ENCODE data around the gene SULT1A2. TPM values are rescaled to one million over a fixed set of nuclear protein-coding genes. Genes with fewer than 3 reads are reported as not detected.
"Not testable (repeated sequence)": the region's sequence is repeated elsewhere in the genome, so short reads cannot be mapped to it uniquely, and the experiment has no call there.

The SULT1A2 gene
- total RNA-seq, 1 donor from 2014 or later = not detected

- H3K4me3 ChIP-seq; intact Hi-C loops (cut with DNase I); H3K9me3 ChIP-seq; H3K36me3 ChIP-seq; DNase-seq (ENCODE audit: extremely low spot score in 2 of 2); H3K27me3 ChIP-seq; H3K27ac ChIP-seq; H3K4me1 ChIP-seq: not testable (repeated sequence)
Observed at GRCh38 chr16:28612359-28613280, 15.8 kb upstream of the SULT1A2 start.

GRCh38 chr16:28610595-28611191 is 13.8 kb upstream of the SULT1A2 start:
- H3K27me3 ChIP-seq = no peaks in the 10 kb centered on the region
- no peaks in the 10 kb centered on the region for H3K36me3 ChIP-seq
- no peak overlapping the region for H3K27ac ChIP-seq
- no peaks in the 10 kb centered on the region for H3K9me3 ChIP-seq
- TF ChIP-seq POLR2A (IDR thresholded peaks at IDR 0.05) = no peak
- no peak for TF ChIP-seq POLR2AphosphoS5 (IDR thresholded peaks at IDR 0.05; ENCODE audit: insufficient read depth in 1 of 2, low read depth in 1 of 2)
- no peak for TF ChIP-seq CTCF (IDR thresholded peaks at IDR 0.05)
- peak in 1 of 2 donors; percentile 92 for DNase-seq (ENCODE audit: extremely low spot score in 2 of 2)
- intact Hi-C loops (cut with DNase I) = no loop called here
- peaks cover 9% of the 10 kb centered on the region for H3K4me1 ChIP-seq
- H3K4me3 ChIP-seq = no peak overlapping the region

GRCh38 chr16:28609631-28610594 is 13.1 kb upstream of the SULT1A2 start, which contains the start of gene SULT1A1:
TSS of gene SULT1A1 (minus strand) at chr16:28610044. CDS start at chr16:28608855, 1,189 bp downstream.
- DNase-seq (ENCODE audit: extremely low spot score in 2 of 2) = peak in 1 of 2 donors; percentile 91
- H3K27ac ChIP-seq = no peak within 1 kb of the TSS
- H3K9me3 ChIP-seq = no peaks in the 10 kb centered on the region
- peak within 1 kb of the TSS in 1 of 2 donors; percentile 18 for H3K4me3 ChIP-seq
- no peaks in the 10 kb centered on the region for H3K36me3 ChIP-seq
- no peaks in the 10 kb centered on the region for H3K27me3 ChIP-seq
- intact Hi-C loops (cut with DNase I) = no loop called here
- peaks cover 9% of the 10 kb centered on the region for H3K4me1 ChIP-seq
- TF ChIP-seq CTCF (IDR thresholded peaks at IDR 0.05) (no peak), POLR2AphosphoS5 (IDR thresholded peaks at IDR 0.05; ENCODE audit: insufficient read depth in 1 of 2, low read depth in 1 of 2) (no peak), POLR2A (IDR thresholded peaks at IDR 0.05) (no peak)

GRCh38 chr16:28608867-28609596 is 12.2 kb upstream of the SULT1A2 start:
- H3K27ac ChIP-seq; intact Hi-C loops (cut with DNase I); H3K4me1 ChIP-seq; H3K27me3 ChIP-seq; H3K36me3 ChIP-seq; H3K9me3 ChIP-seq: not testable (repeated sequence)
- DNase-seq (ENCODE audit: extremely low spot score in 2 of 2) = peak in 1 of 2 donors; percentile 88
- H3K4me3 ChIP-seq = peak overlapping the region in 1 of 2 donors; percentile 18

- H3K4me3 ChIP-seq; H3K9me3 ChIP-seq; H3K4me1 ChIP-seq; H3K36me3 ChIP-seq; intact Hi-C loops (cut with DNase I); H3K27me3 ChIP-seq; H3K27ac ChIP-seq: not testable (repeated sequence)
- DNase-seq (ENCODE audit: extremely low spot score in 2 of 2) = peak in 1 of 2 donors; percentile 86
Observed at GRCh38 chr16:28608496-28608808, 11.6 kb upstream of the SULT1A2 start.

- DNase-seq (ENCODE audit: extremely low spot score in 2 of 2); intact Hi-C loops (cut with DNase I); H3K36me3 ChIP-seq; H3K4me1 ChIP-seq; H3K27me3 ChIP-seq; H3K27ac ChIP-seq; H3K4me3 ChIP-seq; H3K9me3 ChIP-seq: not testable (repeated sequence)
Observed at GRCh38 chr16:28607681-28608495, 11.0 kb upstream of the SULT1A2 start.

All from vagina (tissue), 2 donors.